B cell (primary cell): ENCODE results near the gene SAMD4A. TPM values are rescaled to one million over a fixed set of nuclear protein-coding genes. Genes with fewer than 3 reads are reported as not detected.

Experiments used
- ATAC-seq: fragments of 200-7000 bp; cut with Tn5 transposase; one replicate; pipeline ENCODE4 v1.10.0; 2021; ENCODE audit warnings: low read depth, mild to moderate bottlenecking, moderate number of reproducible peaks, moderate library complexity
- CTCF ChIA-PET: fragments of 350-600 bp; sonication (Branson Sonifier 250); formaldehyde crosslinking; loops from one replicate; lab custom pipeline; 2021; ENCODE audit warnings: antibody characterized with exemption, inconsistent platforms; lab: Charles Lee
- POLR2A ChIA-PET: fragments of 350-600 bp; sonication (Branson Sonifier 250); formaldehyde crosslinking; loops from one replicate; lab custom pipeline; 2021; ENCODE audit warnings: antibody characterized with exemption; lab: Charles Lee
- DNase-seq: peaks from one replicate; pipeline ENCODE4 v3.0.0; 2013
- H2AFZ ChIP-seq: 2 replicates; pipeline ENCODE4 v1.6.1; 2012; ENCODE audit warnings: mild to moderate bottlenecking, low read depth, low read length; ENCODE audit not compliant: insufficient read depth, poor library complexity, severe bottlenecking
- H3K27ac ChIP-seq, 2 donors: 1 replicate in 1 of 2; 2 replicates in 1 of 2; pipeline ENCODE4 v1.5.1; 2012 to 2013; ENCODE audit warnings: low read length in 2 of 2, mild to moderate bottlenecking in 2 of 2, moderate library complexity in 1 of 2
- H3K27me3 ChIP-seq, 4 experiments: fragments of 200-600 bp in 1 of 4; sonication (generic) in 1 of 4; replicated peaks in 1 of 4; 1 replicate in 2 of 4; 2 replicates in 2 of 4; pipeline versions ENCODE4 v1.6.1 to v1.7.0; 2013 to 2016; ENCODE audit warnings: low read length in 3 of 4, mild to moderate bottlenecking in 2 of 4, mixed read lengths in 1 of 4, moderate library complexity in 1 of 4; ENCODE audit not compliant: insufficient read depth in 4 of 4, control insufficient read depth in 3 of 4; ENCODE audit errors: control extremely low read depth in 1 of 4
- H3K36me3 ChIP-seq, 2 experiments: replicated peaks in 1 of 2; 1 replicate in 1 of 2; 2 replicates in 1 of 2; pipeline versions ENCODE4 v1.6.1 to v1.7.1; 2013; ENCODE audit warnings: low read length in 1 of 2; ENCODE audit not compliant: insufficient read depth in 2 of 2, control insufficient read depth in 1 of 2; ENCODE audit errors: control extremely low read depth in 1 of 2, extremely low read depth in 1 of 2
- H3K4me1 ChIP-seq, 2 donors: fragments of 200-600 bp in 1 of 2; sonication (generic) in 1 of 2; 1 replicate in 1 of 2; 2 replicates in 1 of 2; pipeline versions ENCODE4 v1.5.1 to v1.6.1; 2013 to 2017; ENCODE audit warnings: low read length in 2 of 2; ENCODE audit not compliant: control insufficient read depth in 2 of 2, insufficient read depth in 2 of 2
- H3K4me2 ChIP-seq: replicated peaks from 2 replicates; pipeline ENCODE3; 2012; ENCODE audit warnings: mild to moderate bottlenecking, low read depth, low read length; ENCODE audit not compliant: poor library complexity, severe bottlenecking
- H3K4me3 ChIP-seq, 5 experiments: fragments of 200-600 bp in 1 of 5; sonication (generic) in 1 of 5; 1 replicate in 3 of 5; 2 replicates in 2 of 5; pipeline versions ENCODE4 v1.5.1 to v1.7.0; 2011 to 2016; ENCODE audit warnings: low read length in 4 of 5, mild to moderate bottlenecking in 4 of 5, low read depth in 2 of 5, control low read depth in 1 of 5, moderate library complexity in 1 of 5; ENCODE audit not compliant: insufficient read depth in 1 of 5; ENCODE audit errors: control extremely low read depth in 1 of 5, extremely low read depth in 1 of 5
- H3K79me2 ChIP-seq: fragments of 200-600 bp; sonication (generic); one replicate; pipeline ENCODE4 v1.6.0; 2016; ENCODE audit warnings: low read length; ENCODE audit not compliant: control insufficient read depth, insufficient read depth
- H3K9ac ChIP-seq: fragments of 200-600 bp; sonication (generic); 2 replicates; pipeline ENCODE4 v1.6.1; 2017; ENCODE audit warnings: mild to moderate bottlenecking, low read length, moderate library complexity
- H3K9me3 ChIP-seq, 3 donors: one replicate each; pipeline versions ENCODE4 v1.6.1 to v1.7.1; 2013; ENCODE audit warnings: low read length in 2 of 3; ENCODE audit not compliant: control insufficient read depth in 2 of 3, insufficient read depth in 1 of 3; ENCODE audit errors: control extremely low read depth in 1 of 3
- H4K20me1 ChIP-seq: 2 replicates; pipeline ENCODE4 v1.6.0; 2012; ENCODE audit warnings: mild to moderate bottlenecking, low read length; ENCODE audit not compliant: insufficient read depth, control insufficient read depth, poor library complexity, severe bottlenecking
- H3K27ac Mint-ChIP-seq: one replicate; pipeline ENCODE4 v1.8.0; 2021; ENCODE audit warnings: mixed read lengths
- H3K27me3 Mint-ChIP-seq: one replicate; pipeline ENCODE4 v1.8.0; 2021; ENCODE audit warnings: mixed read lengths
- H3K4me1 Mint-ChIP-seq: one replicate; pipeline ENCODE4 v1.8.0; 2021; ENCODE audit warnings: mixed read lengths
- H3K4me3 Mint-ChIP-seq: one replicate; pipeline ENCODE4 v1.8.0; 2021; ENCODE audit warnings: mixed read lengths
- H3K9me3 Mint-ChIP-seq: one replicate; pipeline ENCODE4 v1.8.0; 2022; ENCODE audit warnings: mixed read lengths; ENCODE audit not compliant: insufficient read depth
- EZH2 ChIP-seq: IDR thresholded peaks from 2 replicates; pipeline ENCODE4 v1.6.1; 2012; ENCODE audit warnings: borderline replicate concordance, low read depth, mild to moderate bottlenecking, moderate library complexity, low read length; ENCODE audit not compliant: insufficient read depth, poor library complexity, severe bottlenecking
- WGBS: methylation state at CpG from one replicate; pipeline ENCODE4 v1.1.5; 2013; ENCODE audit warnings: missing lambda C conversion rate; ENCODE audit not compliant: insufficient coverage; 5-methylcytosine and 5-hydroxymethylcytosine counted together
- intact Hi-C: fragments of 100-400 bp; cut with micrococcal nuclease; formaldehyde crosslinking; loops from one replicate; pipeline ENCODE4 v1.10.0; 2022
- polyA plus RNA-seq: library from polyadenylated mRNA; depleted of rRNA; stranded (reverse); fragments of >200 nt; gene quantifications from 2 replicates; pipeline ENCODE4 v1.2.3, GENCODE V29; 2012
- total RNA-seq, 2 donors: library from RNA; stranded (reverse); fragments of 120-200 nt in 1 of 2; gene quantifications; 1 replicate in 1 of 2; 2 replicates in 1 of 2; pipeline versions ENCODE4 v1.2.3 to v1.2.4, GENCODE V29; 2013 to 2022
- TF ChIP-seq, protein P1 (sequence below): fragments of 200-600 bp; IDR thresholded peaks from one replicate; pipeline ENCODE4 v1.8.0; 2022; ENCODE audit warnings: antibody characterized with exemption, mild to moderate bottlenecking

Gene SAMD4A
- total and polyA plus RNA-seq, 2 donors (not counting 1 experiment from before 2014, with no cell fraction given) = 5.7 to 13.7 TPM

DNA sequence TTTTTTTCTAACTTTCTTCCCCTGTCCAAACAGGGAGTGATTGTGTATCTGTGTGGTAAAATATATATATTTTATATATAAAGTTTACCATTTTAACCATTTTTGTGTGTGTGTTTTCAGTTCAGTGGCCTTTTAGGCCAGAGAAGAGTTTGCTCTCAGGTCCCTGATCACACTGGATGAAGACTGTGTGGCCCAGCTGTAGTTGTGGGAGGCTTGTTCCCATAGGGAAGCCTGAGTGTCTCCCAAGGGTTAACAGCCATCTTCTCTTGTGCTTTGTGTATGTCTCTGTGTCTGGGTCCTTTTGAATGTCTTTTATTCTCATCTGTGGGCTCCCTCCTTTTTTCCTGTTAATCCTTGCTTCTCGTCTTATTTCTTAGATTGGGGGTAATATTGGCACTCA lies 33.8 kb upstream of the SAMD4A start:
- ChIA-PET POLR2A (no interaction called here), CTCF (interaction anchor here (0.7 to 1.5 kb wide), 3 partner anchors 43 to 244 kb away, joined by 3 read pairs; no protein-coding TSS in a partner anchor)
- no peaks in the 10 kb centered on the region for H3K27me3 Mint-ChIP-seq
- H3K36me3 ChIP-seq = peaks cover 2 to 8% of the 10 kb centered on the region in 2 experiments
- WGBS = no CpG with 5 or more reads among the region's 1 CpG
- no peak overlapping the region for H2AFZ ChIP-seq
- no peak overlapping the region for H3K27ac ChIP-seq
- H3K9ac ChIP-seq = no peak overlapping the region
- no peak overlapping the region for H3K27ac Mint-ChIP-seq
- no peak overlapping the region for H3K4me3 ChIP-seq
- H3K4me1 Mint-ChIP-seq = peaks cover 10% of the 10 kb centered on the region
- H3K79me2 ChIP-seq = no peaks in the 10 kb centered on the region
- H3K4me3 Mint-ChIP-seq = no peak overlapping the region
- ATAC-seq (no peak), DNase-seq (no peak)
- no peaks in the 10 kb centered on the region for H3K9me3 ChIP-seq
- intact Hi-C loops = no loop called here
- H4K20me1 ChIP-seq = no peaks in the 10 kb centered on the region
- H3K9me3 Mint-ChIP-seq = no peaks in the 10 kb centered on the region
- TF ChIP-seq, protein P1, sequence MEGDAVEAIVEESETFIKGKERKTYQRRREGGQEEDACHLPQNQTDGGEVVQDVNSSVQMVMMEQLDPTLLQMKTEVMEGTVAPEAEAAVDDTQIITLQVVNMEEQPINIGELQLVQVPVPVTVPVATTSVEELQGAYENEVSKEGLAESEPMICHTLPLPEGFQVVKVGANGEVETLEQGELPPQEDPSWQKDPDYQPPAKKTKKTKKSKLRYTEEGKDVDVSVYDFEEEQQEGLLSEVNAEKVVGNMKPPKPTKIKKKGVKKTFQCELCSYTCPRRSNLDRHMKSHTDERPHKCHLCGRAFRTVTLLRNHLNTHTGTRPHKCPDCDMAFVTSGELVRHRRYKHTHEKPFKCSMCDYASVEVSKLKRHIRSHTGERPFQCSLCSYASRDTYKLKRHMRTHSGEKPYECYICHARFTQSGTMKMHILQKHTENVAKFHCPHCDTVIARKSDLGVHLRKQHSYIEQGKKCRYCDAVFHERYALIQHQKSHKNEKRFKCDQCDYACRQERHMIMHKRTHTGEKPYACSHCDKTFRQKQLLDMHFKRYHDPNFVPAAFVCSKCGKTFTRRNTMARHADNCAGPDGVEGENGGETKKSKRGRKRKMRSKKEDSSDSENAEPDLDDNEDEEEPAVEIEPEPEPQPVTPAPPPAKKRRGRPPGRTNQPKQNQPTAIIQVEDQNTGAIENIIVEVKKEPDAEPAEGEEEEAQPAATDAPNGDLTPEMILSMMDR = no peak
- TF ChIP-seq EZH2 = no peak
- no peak overlapping the region for H3K4me2 ChIP-seq
- no peaks in the 10 kb centered on the region for H3K27me3 ChIP-seq
- peaks cover 0 to 5% of the 10 kb centered on the region in 2 donors for H3K4me1 ChIP-seq

DNA sequence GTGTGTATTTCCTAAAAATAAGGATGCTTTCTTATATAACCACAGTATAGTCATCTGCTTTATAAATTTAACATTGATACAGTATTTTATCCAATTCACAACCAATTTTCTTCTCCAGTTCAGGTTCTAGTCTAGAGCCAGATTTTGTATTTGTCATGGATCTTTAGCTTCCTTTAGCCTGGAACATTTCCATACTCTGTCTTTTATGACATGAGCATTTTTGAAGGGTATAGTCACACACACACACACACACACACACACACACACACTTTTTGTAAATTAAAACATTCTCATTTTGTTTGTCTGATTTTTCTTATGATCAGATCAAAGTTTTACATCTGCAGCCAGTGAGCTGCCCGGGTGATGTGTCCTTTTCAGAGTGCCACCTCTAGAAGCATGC lies 31.8 kb upstream of the SAMD4A start:
- ATAC-seq (no peak), DNase-seq (no peak)
- H3K27me3 ChIP-seq = no peaks in the 10 kb centered on the region
- H3K36me3 ChIP-seq = peaks cover 2 to 7% of the 10 kb centered on the region in 2 experiments
- H3K9ac ChIP-seq = no peak overlapping the region
- H3K4me3 Mint-ChIP-seq = no peak overlapping the region
- peaks cover 10% of the 10 kb centered on the region for H3K4me1 Mint-ChIP-seq
- no peaks in the 10 kb centered on the region for H3K9me3 Mint-ChIP-seq
- no peaks in the 10 kb centered on the region for H3K27me3 Mint-ChIP-seq
- TF ChIP-seq, protein P1 = no peak
- TF ChIP-seq EZH2 = no peak
- H3K79me2 ChIP-seq = no peaks in the 10 kb centered on the region
- H3K9me3 ChIP-seq = no peaks in the 10 kb centered on the region
- no peak overlapping the region for H2AFZ ChIP-seq
- H3K4me3 ChIP-seq = no peak overlapping the region
- no peak overlapping the region for H3K27ac Mint-ChIP-seq
- H3K4me2 ChIP-seq = no peak overlapping the region
- H3K27ac ChIP-seq = no peak overlapping the region
- peaks cover 0 to 5% of the 10 kb centered on the region in 2 donors for H3K4me1 ChIP-seq
- intact Hi-C loops = no loop called here
- no CpG with 5 or more reads among the region's 1 CpG for whole genome bisulfite sequencing
- H4K20me1 ChIP-seq = no peaks in the 10 kb centered on the region
- ChIA-PET CTCF (no interaction called here), POLR2A (no interaction called here)
